DMS153 (cell line): ENCODE measurements around the gene CDH15.
A peak's percentile ranks its signal among the peaks of the same experiment; 100 is the strongest.
"Not testable (repeated sequence)": the region's sequence is repeated elsewhere in the genome, so short reads cannot be mapped to it uniquely, and the experiment has no call there.

Source experiments
- DNase-seq: peaks from one replicate; lab custom pipeline; 2025; lab: John Stamatoyannopoulos, UW

Gene CDH15

GRCh38 chr16:89187770-89188392 lies 16.3 kb downstream of the CDH15 start:
- DNase-seq: no peak

DNA sequence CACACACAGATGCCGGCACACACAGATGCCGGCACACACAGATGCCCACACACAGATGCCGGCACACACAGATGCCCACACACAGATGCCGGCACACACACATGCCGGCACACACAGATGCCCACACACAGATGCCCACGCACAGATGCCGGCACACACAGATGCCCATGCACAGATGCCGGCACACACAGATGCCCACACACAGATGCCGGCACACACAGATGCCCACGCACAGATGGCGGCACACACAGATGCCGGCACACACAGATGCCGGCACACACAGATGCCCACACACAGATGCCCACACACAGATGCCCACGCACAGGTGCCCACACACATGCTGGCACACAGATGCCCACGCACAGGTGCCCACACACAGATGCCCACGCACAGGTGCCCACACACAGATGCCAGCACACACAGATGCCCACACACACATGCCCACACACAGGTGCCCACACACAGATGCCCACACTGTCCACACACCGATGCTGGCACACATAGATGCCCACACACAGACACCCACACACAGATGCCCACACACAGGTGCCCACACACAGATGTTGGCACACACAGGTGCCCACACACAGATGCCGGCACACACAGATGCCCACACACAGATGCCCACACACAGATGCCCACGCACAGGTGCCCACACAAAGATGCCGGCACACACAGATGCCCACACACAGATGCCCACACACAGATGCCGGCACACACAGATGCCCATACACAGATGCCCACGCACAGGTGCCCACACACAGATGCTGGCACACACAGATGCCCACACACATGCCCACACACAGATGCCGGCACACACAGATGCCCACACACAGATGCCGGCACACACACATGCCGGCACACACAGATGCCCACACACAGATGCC lies 17.2 kb downstream of the CDH15 start:
- not testable (repeated sequence) for DNase-seq

GRCh38 chr16:89189358-89190025 lies 17.9 kb downstream of the CDH15 start:
- no peak for DNase-seq

- DNase-seq: no peak
These were observed 18.8 kb downstream of the CDH15 start for GRCh38 chr16:89190150-89190958.

DNA sequence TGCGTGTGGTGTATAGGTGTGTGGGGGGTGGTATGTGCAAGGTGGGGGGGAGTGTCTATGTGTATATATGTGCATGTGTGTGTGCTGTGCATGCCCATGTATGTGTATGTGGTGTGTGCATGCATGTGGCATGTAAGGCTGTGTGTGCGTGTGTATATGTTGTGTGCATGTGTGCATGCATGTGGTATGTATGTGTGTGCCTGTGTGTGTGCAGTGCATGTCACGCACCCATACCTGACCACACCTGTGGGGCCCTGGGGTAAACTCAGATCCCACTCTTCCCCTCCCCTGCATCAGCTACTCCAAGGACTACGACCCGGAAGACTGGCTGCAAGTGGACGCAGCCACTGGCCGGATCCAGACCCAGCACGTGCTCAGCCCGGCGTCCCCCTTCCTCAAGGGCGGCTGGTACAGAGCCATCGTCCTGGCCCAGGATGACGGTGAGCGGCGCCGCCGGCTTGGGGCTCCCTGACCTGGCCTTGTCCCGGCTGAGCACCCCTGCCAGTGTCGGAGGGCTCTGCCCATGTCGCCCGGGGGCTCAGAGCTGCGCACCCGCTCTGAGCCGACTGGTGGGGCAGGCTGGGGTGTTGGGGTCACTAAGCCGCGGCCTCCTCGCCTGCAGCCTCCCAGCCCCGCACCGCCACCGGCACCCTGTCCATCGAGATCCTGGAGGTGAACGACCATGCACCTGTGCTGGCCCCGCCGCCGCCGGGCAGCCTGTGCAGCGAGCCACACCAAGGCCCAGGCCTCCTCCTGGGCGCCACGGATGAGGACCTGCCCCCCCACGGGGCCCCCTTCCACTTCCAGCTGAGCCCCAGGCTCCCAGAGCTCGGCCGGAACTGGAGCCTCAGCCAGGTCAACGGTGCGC lies 19.7 kb downstream of the CDH15 start:
- DNase-seq: no peak

- DNase-seq: no peak
These were observed 20.3 kb downstream of the CDH15 start for GRCh38 chr16:89191901-89192185.

DNA sequence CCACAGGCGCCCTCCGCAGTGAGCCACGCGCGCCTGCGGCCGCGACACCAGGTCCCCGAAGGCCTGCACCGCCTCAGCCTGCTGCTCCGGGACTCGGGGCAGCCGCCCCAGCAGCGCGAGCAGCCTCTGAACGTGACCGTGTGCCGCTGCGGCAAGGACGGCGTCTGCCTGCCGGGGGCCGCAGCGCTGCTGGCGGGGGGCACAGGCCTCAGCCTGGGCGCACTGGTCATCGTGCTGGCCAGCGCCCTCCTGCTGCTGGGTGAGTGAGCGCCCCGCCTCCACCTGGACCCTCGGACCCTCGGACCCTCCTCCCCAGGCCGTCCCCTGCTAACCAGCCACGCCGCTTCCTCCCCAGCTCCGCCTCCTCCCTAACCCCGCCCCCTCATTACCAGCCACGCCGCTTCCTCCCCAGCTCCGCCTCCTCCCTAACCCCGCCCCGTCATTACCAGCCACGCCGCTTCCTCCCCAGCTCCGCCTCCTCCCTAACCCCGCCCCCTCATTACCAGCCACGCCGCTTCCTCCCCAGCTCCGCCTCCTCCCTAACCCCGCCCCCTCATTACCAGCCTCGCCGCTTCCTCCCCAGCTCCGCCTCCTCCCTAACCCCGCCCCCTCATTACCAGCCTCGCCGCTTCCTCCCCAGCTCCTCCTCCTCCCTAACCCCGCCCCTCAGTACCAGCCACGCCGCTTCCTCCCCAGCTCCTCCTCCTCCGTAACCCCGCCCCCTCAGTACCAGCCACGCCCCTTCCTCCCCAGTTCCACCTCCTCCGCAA lies 20.8 kb downstream of the CDH15 start:
- peak; percentile 28 for DNase-seq

- peak; percentile 26 for DNase-seq
These were observed 21.5 kb downstream of the CDH15 start for GRCh38 chr16:89192956-89193575.

DNA sequence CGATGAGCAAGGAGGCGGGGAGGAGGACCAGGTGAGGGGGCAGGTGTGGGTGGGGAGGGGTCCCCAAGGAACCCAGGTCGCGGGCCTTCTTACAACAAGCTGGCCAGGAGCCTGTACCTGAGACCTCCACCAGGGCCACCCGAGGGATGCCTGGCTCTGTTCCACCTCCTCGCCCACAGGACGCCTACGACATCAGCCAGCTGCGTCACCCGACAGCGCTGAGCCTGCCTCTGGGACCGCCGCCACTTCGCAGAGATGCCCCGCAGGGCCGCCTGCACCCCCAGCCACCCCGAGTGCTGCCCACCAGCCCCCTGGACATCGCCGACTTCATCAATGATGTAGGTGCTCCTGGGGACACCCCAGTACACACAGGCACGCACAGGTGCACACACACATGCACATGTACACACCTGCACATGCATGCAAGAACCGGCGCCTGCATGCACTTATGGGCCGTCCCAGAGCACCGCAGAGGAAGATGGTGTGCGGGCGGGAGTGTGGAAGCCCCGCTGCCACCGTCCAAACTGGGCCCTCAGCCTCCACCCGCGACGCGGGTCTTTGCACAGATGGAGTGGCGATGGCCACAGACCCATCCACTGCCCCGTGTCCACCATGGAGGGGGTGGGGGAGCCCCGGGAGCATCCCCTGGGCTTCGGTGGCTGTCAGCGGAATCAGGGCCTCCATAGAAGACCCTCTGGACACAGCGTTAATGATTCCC lies 22.2 kb downstream of the CDH15 start:
- no peak for DNase-seq

- DNase-seq: no peak
These were observed 23.1 kb downstream of the CDH15 start for GRCh38 chr16:89194340-89195311.

DNA sequence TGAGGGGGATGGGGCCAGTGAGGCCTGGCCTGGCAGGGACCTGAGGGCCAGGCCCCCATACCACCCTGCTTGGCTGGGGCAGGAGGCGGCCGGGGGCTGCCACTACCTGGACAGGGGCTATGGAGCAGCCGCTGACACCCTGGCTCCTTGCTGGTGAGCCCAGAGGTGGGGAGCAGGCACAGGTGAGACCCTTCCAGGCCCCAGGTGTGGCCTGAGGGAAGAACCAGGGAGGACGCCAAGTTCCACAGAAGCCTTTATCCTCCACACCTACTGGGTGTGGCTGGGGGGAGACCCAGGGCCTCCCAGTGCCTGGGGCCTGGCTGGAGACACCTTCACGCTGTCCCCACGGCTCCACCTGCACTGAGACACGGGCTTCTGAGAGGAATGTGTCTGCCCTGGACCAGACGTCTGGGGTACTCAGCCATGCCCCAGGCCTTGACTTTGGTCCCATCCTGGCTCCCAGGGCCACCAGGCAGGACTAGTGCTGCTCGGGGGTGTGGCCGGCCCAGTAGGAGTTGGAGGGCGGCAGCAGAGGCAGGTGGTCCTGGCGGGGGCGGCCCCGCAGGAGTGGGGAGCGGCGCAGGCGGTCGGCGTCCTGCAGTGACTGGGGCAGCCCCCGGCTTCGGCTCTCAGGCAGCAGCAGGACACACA lies 24.1 kb downstream of the CDH15 start:
- no peak for DNase-seq

GRCh38 chr16:89197033-89197632 lies 25.6 kb downstream of the CDH15 start:
- no peak for DNase-seq

DNA sequence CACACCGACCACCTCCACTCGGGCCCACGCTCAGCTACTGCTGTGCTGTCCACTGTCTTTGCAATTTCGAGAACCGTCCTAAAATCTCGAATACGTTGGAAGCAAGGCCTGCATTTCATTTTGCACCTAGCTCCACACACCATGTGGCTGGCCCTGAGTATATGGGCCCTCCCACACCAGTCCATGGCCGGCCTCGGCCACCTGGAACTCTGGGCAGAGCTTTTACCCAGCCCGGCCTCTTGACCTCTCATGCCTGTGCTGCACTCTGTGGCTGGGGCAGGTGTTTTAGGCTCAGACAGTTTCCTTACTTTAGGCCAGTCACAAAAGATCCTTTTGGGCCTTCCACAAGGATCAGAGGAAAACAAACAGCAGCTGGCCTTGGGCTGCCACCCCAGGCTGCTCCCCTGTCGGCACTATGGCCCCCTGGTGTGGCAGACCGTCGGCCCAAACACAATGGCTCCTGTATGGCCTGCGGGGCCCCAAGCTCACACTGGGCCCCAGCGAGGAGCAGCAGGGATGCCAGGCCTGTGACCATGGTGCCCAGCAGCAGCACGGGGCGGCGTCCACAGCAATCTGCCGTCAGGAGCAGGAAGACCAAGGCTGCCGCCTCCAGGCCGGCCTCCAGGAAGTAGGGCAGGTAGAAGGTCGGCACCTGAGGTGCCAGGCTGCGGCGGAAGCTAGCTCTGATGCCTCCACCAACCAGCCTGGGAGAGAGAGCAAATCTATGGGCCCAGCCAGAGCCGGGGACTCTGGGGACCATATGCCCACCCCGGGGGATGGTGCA lies 26.3 kb downstream of the CDH15 start:
- no peak for DNase-seq

DNA sequence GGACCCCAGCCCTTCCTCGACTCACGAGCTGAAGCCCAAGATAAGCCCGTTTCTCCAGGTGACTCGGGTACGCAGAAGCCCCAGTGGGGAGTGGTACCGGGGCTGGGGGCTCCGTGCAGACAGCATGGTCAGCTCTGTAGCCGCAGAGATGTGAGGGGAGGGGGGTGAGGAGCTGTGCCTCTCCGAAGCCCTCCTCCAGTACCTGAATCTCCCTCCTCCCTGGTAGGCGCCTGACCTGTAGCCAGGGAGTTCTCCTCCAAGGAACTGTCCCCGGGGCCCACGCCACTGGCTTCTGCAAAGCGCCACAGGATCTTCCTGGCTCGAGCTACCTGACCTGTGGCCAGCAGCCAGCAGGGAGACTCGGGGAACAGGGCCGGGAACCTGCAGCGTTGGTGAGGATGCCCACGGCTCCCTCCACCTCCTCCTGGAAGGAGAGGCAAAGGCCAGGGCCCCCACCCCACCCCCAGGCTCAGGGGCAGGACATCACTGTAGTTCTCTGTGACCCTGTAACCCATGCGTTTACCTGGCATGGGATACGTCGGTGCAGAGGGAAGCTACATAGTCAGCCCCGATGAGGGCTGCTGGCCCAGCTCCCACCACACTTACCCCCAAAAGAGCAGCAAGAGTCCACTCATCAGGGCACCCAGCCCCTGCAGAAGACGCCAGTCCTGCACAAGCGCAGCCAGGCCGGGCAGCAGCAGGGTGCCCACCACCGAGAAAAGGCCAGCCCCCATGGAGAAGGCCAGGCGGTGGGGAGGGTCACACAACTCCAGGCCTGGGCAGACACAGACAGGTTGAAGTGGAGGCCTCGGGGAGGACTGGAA lies 27.1 kb downstream of the CDH15 start:
- DNase-seq: no peak
